Subcutaneous abdominal adipose tissue (tissue), 5 donors: ENCODE measurements around the gene FGF12.

Experiments used
- H3K27ac ChIP-seq: one replicate; pipeline ENCODE4 v1.7.0; 2013; ENCODE audit warnings: low read depth, mild to moderate bottlenecking, inconsistent platforms, low read length, moderate library complexity
- H3K27me3 ChIP-seq, 5 donors: one replicate each; pipeline ENCODE4 v1.7.0; 2013; ENCODE audit warnings: low read length in 5 of 5, inconsistent platforms in 1 of 5; ENCODE audit not compliant: control insufficient read depth in 5 of 5, insufficient read depth in 4 of 5
- H3K36me3 ChIP-seq, 5 donors: one replicate each; pipeline ENCODE4 v1.7.0; 2013; ENCODE audit warnings: low read length in 5 of 5; ENCODE audit not compliant: control insufficient read depth in 5 of 5, insufficient read depth in 5 of 5
- H3K4me1 ChIP-seq, 5 donors: one replicate each; pipeline ENCODE4 v1.7.0; 2013; ENCODE audit warnings: low read length in 5 of 5, mild to moderate bottlenecking in 3 of 5, moderate library complexity in 1 of 5; ENCODE audit not compliant: control insufficient read depth in 5 of 5, insufficient read depth in 5 of 5
- H3K4me3 ChIP-seq, 5 donors: one replicate each; pipeline ENCODE4 v1.7.0; 2013; ENCODE audit warnings: low read length in 5 of 5, low read depth in 1 of 5
- H3K9ac ChIP-seq, 5 donors: one replicate each; pipeline ENCODE4 v1.7.0; 2013; ENCODE audit warnings: low read length in 5 of 5, mild to moderate bottlenecking in 4 of 5, moderate library complexity in 3 of 5
- H3K9me3 ChIP-seq, 5 donors: one replicate each; pipeline ENCODE4 v1.7.0; 2013; ENCODE audit warnings: low read length in 5 of 5; ENCODE audit not compliant: control insufficient read depth in 5 of 5
- donor health status: healthy.
- donor health status: healthy.
- donor health status: healthy.
- donor health status: healthy.
- donor health status: healthy.

The FGF12 gene

GRCh38 chr3:192434186-192434585 lies 293.2 kb downstream of the FGF12 start:
- Histone ChIP-seq H3K9me3 (no peaks in the 10 kb centered on the region), H3K27ac (no peak overlapping the region), H3K36me3 (no peaks in the 10 kb centered on the region), H3K4me3 (no peak overlapping the region), H3K27me3 (no peaks in the 10 kb centered on the region), H3K9ac (no peak overlapping the region), H3K4me1 (no peaks in the 10 kb centered on the region)

- Histone ChIP-seq H3K36me3 (no peaks in the 10 kb centered on the region), H3K27me3 (no peaks in the 10 kb centered on the region), H3K9me3 (no peaks in the 10 kb centered on the region), H3K4me3 (no peak overlapping the region), H3K4me1 (no peaks in the 10 kb centered on the region), H3K27ac (no peak overlapping the region), H3K9ac (no peak overlapping the region)
Measured at GRCh38 chr3:192433704-192434103, 293.6 kb downstream of the FGF12 start.

- H3K27me3 ChIP-seq, result no peaks in the 10 kb centered on the region
- H3K9me3 ChIP-seq, result no peaks in the 10 kb centered on the region
- no peak overlapping the region for H3K27ac ChIP-seq
- H3K36me3 ChIP-seq, result no peaks in the 10 kb centered on the region
- no peak overlapping the region for H3K9ac ChIP-seq
- no peaks in the 10 kb centered on the region for H3K4me1 ChIP-seq
- no peak overlapping the region for H3K4me3 ChIP-seq
Measured at GRCh38 chr3:192422997-192423342, 304.4 kb downstream of the FGF12 start.

- no peak overlapping the region for H3K9ac ChIP-seq
- H3K36me3 ChIP-seq, result no peaks in the 10 kb centered on the region
- H3K27ac ChIP-seq, result no peak overlapping the region
- H3K4me3 ChIP-seq, result no peak overlapping the region
- H3K9me3 ChIP-seq, result no peaks in the 10 kb centered on the region
- no peaks in the 10 kb centered on the region for H3K27me3 ChIP-seq
- H3K4me1 ChIP-seq, result peaks cover 0 to 4% (median 0%) of the 10 kb centered on the region in 5 donors
Measured at GRCh38 chr3:192422321-192422996, 304.9 kb downstream of the FGF12 start.

GRCh38 chr3:192419312-192419711 lies 308.0 kb downstream of the FGF12 start:
- Histone ChIP-seq H3K9me3 (no peaks in the 10 kb centered on the region), H3K9ac (no peak overlapping the region), H3K36me3 (no peaks in the 10 kb centered on the region), H3K4me1 (peaks cover 0 to 9% (median 0%) of the 10 kb centered on the region in 5 donors), H3K27ac (no peak overlapping the region), H3K27me3 (no peaks in the 10 kb centered on the region), H3K4me3 (no peak overlapping the region)

GRCh38 chr3:192417559-192418055 lies 309.7 kb downstream of the FGF12 start:
- Histone ChIP-seq H3K27ac (no peak overlapping the region), H3K9me3 (no peaks in the 10 kb centered on the region), H3K4me1 (peaks cover 0 to 9% (median 0%) of the 10 kb centered on the region in 5 donors), H3K9ac (no peak overlapping the region), H3K27me3 (no peaks in the 10 kb centered on the region), H3K36me3 (no peaks in the 10 kb centered on the region), H3K4me3 (no peak overlapping the region)

- Histone ChIP-seq H3K4me1 (peaks cover 0 to 9% (median 0%) of the 10 kb centered on the region in 5 donors), H3K9me3 (no peaks in the 10 kb centered on the region), H3K27ac (no peak overlapping the region), H3K9ac (no peak overlapping the region), H3K4me3 (no peak overlapping the region), H3K36me3 (no peaks in the 10 kb centered on the region), H3K27me3 (no peaks in the 10 kb centered on the region)
Measured at GRCh38 chr3:192417017-192417416, 310.3 kb downstream of the FGF12 start.

GRCh38 chr3:192413461-192413860 lies 313.9 kb downstream of the FGF12 start:
- peaks cover 0 to 17% (median 11%) of the 10 kb centered on the region in 5 donors for H3K4me1 ChIP-seq
- no peak overlapping the region for H3K9ac ChIP-seq
- H3K4me3 ChIP-seq, result no peak overlapping the region
- no peaks in the 10 kb centered on the region for H3K36me3 ChIP-seq
- H3K27ac ChIP-seq, result no peak overlapping the region
- no peaks in the 10 kb centered on the region for H3K9me3 ChIP-seq
- peaks cover 0 to 16% (median 7%) of the 10 kb centered on the region in 5 donors for H3K27me3 ChIP-seq

- Histone ChIP-seq H3K9me3 (no peaks in the 10 kb centered on the region), H3K4me3 (no peak overlapping the region), H3K4me1 (peaks cover 0 to 17% (median 16%) of the 10 kb centered on the region in 5 donors), H3K36me3 (no peaks in the 10 kb centered on the region), H3K27ac (no peak overlapping the region), H3K9ac (no peak overlapping the region), H3K27me3 (peaks cover 0 to 21% (median 12%) of the 10 kb centered on the region in 5 donors)
Measured at GRCh38 chr3:192410684-192410960, 316.7 kb downstream of the FGF12 start.

GRCh38 chr3:192409838-192410683 lies 317.3 kb downstream of the FGF12 start:
- H3K9me3 ChIP-seq, result no peaks in the 10 kb centered on the region
- H3K36me3 ChIP-seq, result no peaks in the 10 kb centered on the region
- no peak overlapping the region for H3K27ac ChIP-seq
- peaks cover 0 to 21% (median 12%) of the 10 kb centered on the region in 5 donors for H3K27me3 ChIP-seq
- peak overlapping the region in 4 of 5 donors; percentile 49 to 68 (median 65) for H3K4me3 ChIP-seq
- H3K4me1 ChIP-seq, result peaks cover 0 to 17% (median 16%) of the 10 kb centered on the region in 5 donors
- peak overlapping the region in 1 of 5 donors; percentile 6 for H3K9ac ChIP-seq
